Neural crest cell (in vitro differentiated cells): ENCODE data around the gene TAS2R39. TPM values are rescaled to one million over a fixed set of nuclear protein-coding genes. Genes with fewer than 3 reads are reported as not detected.

Experiments used
- DNase-seq: peaks from one replicate; pipeline ENCODE4 v3.0.0; 2021; ENCODE audit warnings: low read depth, mixed read lengths, low spot score
- H3K27ac Mint-ChIP-seq: one replicate; pipeline ENCODE4 v1.8.0; 2021; ENCODE audit warnings: mild to moderate bottlenecking, mixed read lengths; ENCODE audit not compliant: unreplicated experiment
- H3K27me3 Mint-ChIP-seq: 2 replicates; pipeline ENCODE4 v1.8.0; 2021; ENCODE audit warnings: low read depth, mild to moderate bottlenecking, mixed read lengths
- H3K36me3 Mint-ChIP-seq: 2 replicates; pipeline ENCODE4 v1.8.0; 2021; ENCODE audit warnings: low read depth, mild to moderate bottlenecking, mixed read lengths
- H3K4me1 Mint-ChIP-seq: 2 replicates; pipeline ENCODE4 v1.8.0; 2021; ENCODE audit warnings: mixed read lengths
- H3K4me3 Mint-ChIP-seq: one replicate; pipeline ENCODE4 v1.8.0; 2021; ENCODE audit warnings: mild to moderate bottlenecking, mixed read lengths
- H3K9me3 Mint-ChIP-seq: 2 replicates; pipeline ENCODE4 v1.8.0; 2021; ENCODE audit warnings: mixed read lengths
- CTCF ChIP-seq: fragments of 200-600 bp; sonication (generic); conservative IDR thresholded peaks from 2 replicates; pipeline ENCODE4 v1.5.0; 2021; ENCODE audit warnings: antibody characterized with exemption, mild to moderate bottlenecking
- total RNA-seq: library from RNA; stranded (reverse); gene quantifications from 2 replicates; pipeline ENCODE4 v1.2.1, GENCODE V29; 2021

TAS2R39 gene
- total RNA-seq, 1 donor from 2014 or later = not detected

DNA sequence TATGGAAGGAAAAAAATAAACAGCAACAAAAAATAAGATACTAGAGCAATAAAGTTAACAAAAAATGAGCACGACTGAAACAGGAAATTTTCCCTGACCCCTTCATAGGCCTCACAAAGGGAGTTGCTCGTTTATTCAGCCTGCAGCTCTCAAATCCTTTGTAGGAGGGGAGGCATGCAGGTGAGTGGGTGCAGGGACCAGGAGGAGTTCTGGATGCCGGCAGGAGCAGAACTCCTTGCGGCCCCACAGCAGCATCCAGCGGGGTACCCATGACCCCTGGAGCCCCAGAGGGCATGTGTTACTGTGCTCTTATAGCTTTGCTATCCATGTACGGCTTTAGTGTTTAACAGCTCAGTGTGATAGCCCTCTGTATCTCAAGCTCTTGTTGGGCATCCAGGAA is 5.8 kb downstream of the TAS2R39 start:
- no peaks in the 10 kb centered on the region for H3K36me3 Mint-ChIP-seq
- peaks cover 5% of the 10 kb centered on the region for H3K27me3 Mint-ChIP-seq
- no peak overlapping the region for H3K4me3 Mint-ChIP-seq
- no peak for TF ChIP-seq CTCF
- no peak for DNase-seq
- no peaks in the 10 kb centered on the region for H3K9me3 Mint-ChIP-seq
- H3K4me1 Mint-ChIP-seq = no peaks in the 10 kb centered on the region
- no peak overlapping the region for H3K27ac Mint-ChIP-seq

- Mint-ChIP-seq H3K4me3 (no peak overlapping the region), H3K4me1 (no peaks in the 10 kb centered on the region), H3K9me3 (peaks cover 4% of the 10 kb centered on the region), H3K36me3 (no peaks in the 10 kb centered on the region), H3K27me3 (peaks cover 11% of the 10 kb centered on the region), H3K27ac (no peak overlapping the region)
- DNase-seq = no peak
- TF ChIP-seq CTCF = no peak
These were observed 10.7 kb downstream of the TAS2R39 start for GRCh38 chr7:143193880-143194279.

DNA sequence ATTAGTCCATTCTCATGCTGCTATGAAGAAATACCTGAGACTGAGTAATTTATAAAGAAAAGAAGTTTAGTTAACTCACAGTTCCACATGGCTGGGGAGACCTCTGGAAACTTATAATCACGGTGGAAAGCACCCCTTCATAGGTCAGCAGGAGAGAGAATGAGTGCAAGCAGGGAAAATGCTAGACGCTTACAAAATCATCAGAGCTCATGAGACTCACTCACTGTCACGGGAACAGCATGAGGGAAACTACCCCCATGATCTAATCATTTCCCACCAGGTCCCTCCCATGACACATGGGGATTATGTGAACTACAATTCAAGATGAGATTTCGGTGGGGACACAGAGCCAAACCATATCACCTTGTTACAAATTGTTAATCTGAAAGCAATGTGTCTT is 15.8 kb downstream of the TAS2R39 start:
- no peak for DNase-seq
- Mint-ChIP-seq H3K36me3 (no peaks in the 10 kb centered on the region), H3K27ac (no peak overlapping the region), H3K4me3 (no peak overlapping the region), H3K4me1 (peaks cover 5% of the 10 kb centered on the region), H3K27me3 (peaks cover 15% of the 10 kb centered on the region), H3K9me3 (peaks cover 4% of the 10 kb centered on the region)
- TF ChIP-seq CTCF = no peak

- Mint-ChIP-seq H3K4me3 (no peak overlapping the region), H3K27me3 (peaks cover 20% of the 10 kb centered on the region), H3K27ac (no peak overlapping the region), H3K9me3 (peaks cover 4% of the 10 kb centered on the region), H3K4me1 (peaks cover 5% of the 10 kb centered on the region), H3K36me3 (no peaks in the 10 kb centered on the region)
- no peak for TF ChIP-seq CTCF
- DNase-seq = no peak
These were observed 18.9 kb downstream of the TAS2R39 start for GRCh38 chr7:143202161-143202560.

GRCh38 chr7:143203386-143203785 is 20.2 kb downstream of the TAS2R39 start:
- Mint-ChIP-seq H3K36me3 (no peaks in the 10 kb centered on the region), H3K27me3 (peaks cover 16% of the 10 kb centered on the region)

More at GRCh38 chr7:143203386-143203785, 20.2 kb downstream of the TAS2R39 start:
- no peak for TF ChIP-seq CTCF
- no peak overlapping the region for H3K27ac Mint-ChIP-seq
- H3K9me3 Mint-ChIP-seq = no peaks in the 10 kb centered on the region
- peaks cover 5% of the 10 kb centered on the region for H3K4me1 Mint-ChIP-seq
- no peak overlapping the region for H3K4me3 Mint-ChIP-seq
- no peak for DNase-seq
